ENCODE data around the gene TMEM109. TPM values are rescaled to one million over a fixed set of nuclear protein-coding genes. Genes with fewer than 3 reads are reported as not detected.

TMEM109 gene
- polyA plus RNA-seq, 1 donor from 2014 or later, result 1.8 TPM

DNA sequence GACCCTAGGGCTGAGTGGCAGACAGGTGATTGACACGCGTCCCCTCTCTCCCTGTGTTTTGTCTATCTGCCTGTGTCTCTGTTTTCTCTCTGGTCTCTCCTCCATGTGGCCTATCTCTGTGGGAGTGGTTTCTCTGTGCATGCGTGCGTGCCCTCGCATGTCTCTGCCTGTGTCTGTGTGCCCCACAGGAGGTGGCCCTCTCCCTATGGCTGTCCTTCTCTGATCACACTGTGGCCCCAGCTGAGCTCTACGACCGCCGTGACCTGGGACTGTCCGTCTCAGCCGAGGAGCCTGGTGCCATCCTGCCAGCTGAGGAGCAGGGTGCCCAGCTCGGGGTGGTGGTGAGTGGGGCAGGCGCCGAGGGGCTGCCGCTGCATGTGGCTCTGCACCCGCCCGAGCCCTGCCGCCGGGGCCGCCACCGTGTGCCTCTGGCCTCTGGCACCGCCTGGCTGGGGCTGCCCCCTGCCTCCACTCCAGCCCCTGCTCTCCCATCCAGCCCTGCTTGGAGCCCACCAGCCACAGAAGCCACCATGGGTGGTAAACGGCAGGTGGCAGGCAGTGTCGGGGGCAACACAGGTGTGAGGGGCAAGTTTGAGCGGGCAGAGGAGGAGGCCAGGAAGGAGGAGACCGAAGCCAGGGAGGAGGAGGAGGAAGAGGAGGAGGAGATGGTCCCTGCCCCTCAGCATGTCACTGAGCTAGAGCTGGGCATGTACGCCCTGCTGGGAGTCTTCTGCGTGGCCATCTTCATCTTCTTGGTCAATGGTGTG is 21.9 kb downstream of the TMEM109 start:
- H4K20me1 ChIP-seq (ENCODE audit: insufficient read depth), result no peaks in the 10 kb centered on the region
- H3K9ac ChIP-seq (ENCODE audit: low read length), result no peak overlapping the region
- no peak overlapping the region for H3K27ac ChIP-seq (ENCODE audit: low read length)
- H3K9me2 ChIP-seq (ENCODE audit: insufficient read depth, low read length), result no peaks in the 10 kb centered on the region
- H3K4me2 ChIP-seq (ENCODE audit: low read length), result no peak overlapping the region
- TF ChIP-seq SMC3 (conservative IDR thresholded peaks at IDR 0.05; ENCODE audit: poor library complexity) (no peak), POLR2AphosphoS5 (IDR thresholded peaks at IDR 0.05) (no peak), TAF1 (IDR thresholded peaks at IDR 0.05; ENCODE audit: low read depth) (no peak)
- no peaks in the 10 kb centered on the region for H3K36me3 ChIP-seq (ENCODE audit: insufficient read depth, low read length)
- no peaks in the 10 kb centered on the region for H3K79me2 ChIP-seq (replicated peaks; ENCODE audit: insufficient read depth, low read length)
- H3K4me3 ChIP-seq (ENCODE audit: low read length), result no peak overlapping the region
- no peaks in the 10 kb centered on the region for H3K9me3 ChIP-seq (ENCODE audit: low read length)
- H2AFZ ChIP-seq (ENCODE audit: low read depth, low read length), result no peak overlapping the region
- H3K27me3 ChIP-seq (ENCODE audit: insufficient read depth, low read depth, low read length), result no peaks in the 10 kb centered on the region
- H3F3A ChIP-seq (ENCODE audit: insufficient read depth, low read length, poor library complexity, severe bottlenecking), result no peaks in the 10 kb centered on the region

DNA sequence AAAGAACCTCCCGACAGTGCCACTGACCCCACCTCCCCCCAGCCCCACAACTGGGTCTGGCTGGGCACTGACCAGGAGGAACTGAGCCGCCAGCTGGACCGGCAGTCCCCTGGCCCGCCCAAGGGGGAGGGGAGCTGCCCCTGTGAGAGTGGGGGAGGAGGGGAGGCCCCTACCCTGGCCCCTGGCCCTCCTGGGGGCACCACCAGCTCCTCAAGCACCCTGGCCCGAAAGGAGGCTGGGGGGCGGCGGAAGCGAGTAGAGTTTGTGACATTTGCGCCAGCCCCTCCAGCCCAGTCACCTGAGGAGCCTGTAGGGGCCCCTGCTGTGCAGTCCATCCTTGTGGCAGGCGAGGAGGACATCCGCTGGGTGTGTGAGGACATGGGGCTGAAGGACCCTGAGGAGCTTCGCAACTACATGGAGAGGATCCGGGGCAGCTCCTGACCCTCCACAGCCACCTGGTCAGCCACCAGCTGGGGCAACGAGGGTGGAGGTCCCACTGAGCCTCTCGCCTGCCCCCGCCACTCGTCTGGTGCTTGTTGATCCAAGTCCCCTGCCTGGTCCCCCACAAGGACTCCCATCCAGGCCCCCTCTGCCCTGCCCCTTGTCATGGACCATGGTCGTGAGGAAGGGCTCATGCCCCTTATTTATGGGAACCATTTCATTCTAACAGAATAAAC is 22.6 kb downstream of the TMEM109 start:
- Histone ChIP-seq H3K9ac (ENCODE audit: low read length) (no peak overlapping the region), H2AFZ (ENCODE audit: low read depth, low read length) (no peak overlapping the region), H3K36me3 (ENCODE audit: insufficient read depth, low read length) (no peaks in the 10 kb centered on the region), H3K27ac (ENCODE audit: low read length) (no peak overlapping the region), H3K9me3 (ENCODE audit: low read length) (no peaks in the 10 kb centered on the region), H3K27me3 (ENCODE audit: insufficient read depth, low read depth, low read length) (no peaks in the 10 kb centered on the region), H3K79me2 (replicated peaks; ENCODE audit: insufficient read depth, low read length) (no peaks in the 10 kb centered on the region), H3K4me2 (ENCODE audit: low read length) (no peak overlapping the region), H3F3A (ENCODE audit: insufficient read depth, low read length, poor library complexity, severe bottlenecking) (no peaks in the 10 kb centered on the region), H4K20me1 (ENCODE audit: insufficient read depth) (no peaks in the 10 kb centered on the region), H3K9me2 (ENCODE audit: insufficient read depth, low read length) (no peaks in the 10 kb centered on the region), H3K4me3 (ENCODE audit: low read length) (no peak overlapping the region)
- TF ChIP-seq SMC3 (conservative IDR thresholded peaks at IDR 0.05; ENCODE audit: poor library complexity) (no peak), MXI1 (conservative IDR thresholded peaks at IDR 0.05; ENCODE audit: poor library complexity, severe bottlenecking) (no peak), RAD21 (conservative IDR thresholded peaks at IDR 0.05) (no peak), POLR2AphosphoS5 (IDR thresholded peaks at IDR 0.05) (no peak)
- TF ChIP-seq, protein P1, sequence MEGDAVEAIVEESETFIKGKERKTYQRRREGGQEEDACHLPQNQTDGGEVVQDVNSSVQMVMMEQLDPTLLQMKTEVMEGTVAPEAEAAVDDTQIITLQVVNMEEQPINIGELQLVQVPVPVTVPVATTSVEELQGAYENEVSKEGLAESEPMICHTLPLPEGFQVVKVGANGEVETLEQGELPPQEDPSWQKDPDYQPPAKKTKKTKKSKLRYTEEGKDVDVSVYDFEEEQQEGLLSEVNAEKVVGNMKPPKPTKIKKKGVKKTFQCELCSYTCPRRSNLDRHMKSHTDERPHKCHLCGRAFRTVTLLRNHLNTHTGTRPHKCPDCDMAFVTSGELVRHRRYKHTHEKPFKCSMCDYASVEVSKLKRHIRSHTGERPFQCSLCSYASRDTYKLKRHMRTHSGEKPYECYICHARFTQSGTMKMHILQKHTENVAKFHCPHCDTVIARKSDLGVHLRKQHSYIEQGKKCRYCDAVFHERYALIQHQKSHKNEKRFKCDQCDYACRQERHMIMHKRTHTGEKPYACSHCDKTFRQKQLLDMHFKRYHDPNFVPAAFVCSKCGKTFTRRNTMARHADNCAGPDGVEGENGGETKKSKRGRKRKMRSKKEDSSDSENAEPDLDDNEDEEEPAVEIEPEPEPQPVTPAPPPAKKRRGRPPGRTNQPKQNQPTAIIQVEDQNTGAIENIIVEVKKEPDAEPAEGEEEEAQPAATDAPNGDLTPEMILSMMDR (IDR thresholded peaks at IDR 0.05; ENCODE audit: poor library complexity, severe bottlenecking), result no peak

DNA sequence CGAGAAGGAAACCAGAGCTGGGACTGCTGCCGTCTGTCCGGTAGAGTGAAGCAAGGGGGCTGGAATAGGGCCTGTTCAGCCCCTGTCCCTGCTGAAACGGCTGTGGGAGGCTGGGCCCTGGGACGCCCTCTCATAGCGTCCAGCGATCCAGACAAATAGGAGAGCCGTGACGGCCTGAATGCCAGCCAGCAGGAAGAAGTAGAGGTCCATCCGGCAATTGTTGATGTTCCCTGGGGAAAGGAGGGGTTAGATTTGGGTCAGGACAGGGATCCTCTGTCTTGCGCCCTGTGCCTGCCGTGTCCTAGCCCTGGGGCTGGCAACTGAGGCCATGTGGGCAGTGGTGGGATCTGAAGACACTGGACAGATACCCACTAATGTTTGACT is 23.2 kb downstream of the TMEM109 start:
- Histone ChIP-seq H3F3A (ENCODE audit: insufficient read depth, low read length, poor library complexity, severe bottlenecking) (no peaks in the 10 kb centered on the region), H4K20me1 (ENCODE audit: insufficient read depth) (no peaks in the 10 kb centered on the region), H3K9me3 (ENCODE audit: low read length) (no peaks in the 10 kb centered on the region), H3K79me2 (replicated peaks; ENCODE audit: insufficient read depth, low read length) (no peaks in the 10 kb centered on the region), H2AFZ (ENCODE audit: low read depth, low read length) (no peak overlapping the region), H3K4me3 (ENCODE audit: low read length) (no peak overlapping the region), H3K9me2 (ENCODE audit: insufficient read depth, low read length) (no peaks in the 10 kb centered on the region), H3K4me2 (ENCODE audit: low read length) (no peak overlapping the region), H3K27ac (ENCODE audit: low read length) (no peak overlapping the region), H3K36me3 (ENCODE audit: insufficient read depth, low read length) (no peaks in the 10 kb centered on the region), H3K9ac (ENCODE audit: low read length) (no peak overlapping the region), H3K27me3 (ENCODE audit: insufficient read depth, low read depth, low read length) (no peaks in the 10 kb centered on the region)
- TF ChIP-seq POLR2AphosphoS5 (IDR thresholded peaks at IDR 0.05), result no peak
- TF ChIP-seq, protein P2, sequence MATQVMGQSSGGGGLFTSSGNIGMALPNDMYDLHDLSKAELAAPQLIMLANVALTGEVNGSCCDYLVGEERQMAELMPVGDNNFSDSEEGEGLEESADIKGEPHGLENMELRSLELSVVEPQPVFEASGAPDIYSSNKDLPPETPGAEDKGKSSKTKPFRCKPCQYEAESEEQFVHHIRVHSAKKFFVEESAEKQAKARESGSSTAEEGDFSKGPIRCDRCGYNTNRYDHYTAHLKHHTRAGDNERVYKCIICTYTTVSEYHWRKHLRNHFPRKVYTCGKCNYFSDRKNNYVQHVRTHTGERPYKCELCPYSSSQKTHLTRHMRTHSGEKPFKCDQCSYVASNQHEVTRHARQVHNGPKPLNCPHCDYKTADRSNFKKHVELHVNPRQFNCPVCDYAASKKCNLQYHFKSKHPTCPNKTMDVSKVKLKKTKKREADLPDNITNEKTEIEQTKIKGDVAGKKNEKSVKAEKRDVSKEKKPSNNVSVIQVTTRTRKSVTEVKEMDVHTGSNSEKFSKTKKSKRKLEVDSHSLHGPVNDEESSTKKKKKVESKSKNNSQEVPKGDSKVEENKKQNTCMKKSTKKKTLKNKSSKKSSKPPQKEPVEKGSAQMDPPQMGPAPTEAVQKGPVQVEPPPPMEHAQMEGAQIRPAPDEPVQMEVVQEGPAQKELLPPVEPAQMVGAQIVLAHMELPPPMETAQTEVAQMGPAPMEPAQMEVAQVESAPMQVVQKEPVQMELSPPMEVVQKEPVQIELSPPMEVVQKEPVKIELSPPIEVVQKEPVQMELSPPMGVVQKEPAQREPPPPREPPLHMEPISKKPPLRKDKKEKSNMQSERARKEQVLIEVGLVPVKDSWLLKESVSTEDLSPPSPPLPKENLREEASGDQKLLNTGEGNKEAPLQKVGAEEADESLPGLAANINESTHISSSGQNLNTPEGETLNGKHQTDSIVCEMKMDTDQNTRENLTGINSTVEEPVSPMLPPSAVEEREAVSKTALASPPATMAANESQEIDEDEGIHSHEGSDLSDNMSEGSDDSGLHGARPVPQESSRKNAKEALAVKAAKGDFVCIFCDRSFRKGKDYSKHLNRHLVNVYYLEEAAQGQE (IDR thresholded peaks at IDR 0.05; ENCODE audit: borderline replicate concordance), result no peak
- no peak for TF ChIP-seq TAF1 (IDR thresholded peaks at IDR 0.05; ENCODE audit: low read depth)
- no peak for TF ChIP-seq MXI1 (conservative IDR thresholded peaks at IDR 0.05; ENCODE audit: poor library complexity, severe bottlenecking)
- TF ChIP-seq SMC3 (conservative IDR thresholded peaks at IDR 0.05; ENCODE audit: poor library complexity), result no peak
- no peak for TF ChIP-seq EP300 (conservative IDR thresholded peaks at IDR 0.05; ENCODE audit: poor library complexity, severe bottlenecking)
- TF ChIP-seq RAD21 (conservative IDR thresholded peaks at IDR 0.05), result no peak
- no peak for TF ChIP-seq EZH2 (IDR thresholded peaks at IDR 0.05; ENCODE audit: borderline replicate concordance, insufficient read depth, low read length, poor library complexity, severe bottlenecking)
- TF ChIP-seq, protein P1 (IDR thresholded peaks at IDR 0.05; ENCODE audit: poor library complexity, severe bottlenecking), result no peak

Measured in neural cell (in vitro differentiated cells).